DND-41 (cell line): ENCODE measurements around the gene OR6C4.

Experiments
- ATAC-seq: fragments of 200-7000 bp; cut with Tn5 transposase; 3 replicates; pipeline ENCODE4 v1.9.1; 2021; ENCODE audit warnings: low read depth; ENCODE audit not compliant: insufficient read depth
- DNase-seq: peaks from one replicate; pipeline ENCODE4 v3.0.0-alpha.2; 2020
- H2AFZ ChIP-seq: 2 replicates; pipeline ENCODE4 v1.6.0; 2012; ENCODE audit warnings: low read depth, low read length
- H3K27ac ChIP-seq: 2 replicates; pipeline ENCODE4 v1.5.1; 2012; ENCODE audit warnings: low read length, inconsistent platforms
- H3K27me3 ChIP-seq: fragments of 200-600 bp; sonication (generic); 2 replicates; pipeline ENCODE4 v1.6.0; 2012; ENCODE audit warnings: low read length, mild to moderate bottlenecking, inconsistent platforms; ENCODE audit not compliant: insufficient read depth, poor library complexity
- H3K36me3 ChIP-seq: 2 replicates; pipeline ENCODE4 v1.5.1; 2012; ENCODE audit warnings: low read length, inconsistent platforms; ENCODE audit not compliant: insufficient read depth
- H3K4me1 ChIP-seq: 2 replicates; pipeline ENCODE4 v1.5.1; 2012; ENCODE audit warnings: mild to moderate bottlenecking, low read length; ENCODE audit not compliant: insufficient read depth
- H3K4me2 ChIP-seq: 2 replicates; pipeline ENCODE4 v1.6.0; 2012; ENCODE audit warnings: mild to moderate bottlenecking, moderate library complexity, low read length, inconsistent platforms; ENCODE audit not compliant: insufficient read depth
- H3K4me3 ChIP-seq, 2 experiments: fragments of 200-600 bp in 1 of 2; shearing (Covaris generic) in 1 of 2; 2 replicates each; pipeline ENCODE4 v1.5.1; 2012 to 2016; ENCODE audit warnings: inconsistent platforms in 2 of 2, low read length in 2 of 2, mild to moderate bottlenecking in 2 of 2, low read depth in 1 of 2, moderate library complexity in 1 of 2
- H3K79me2 ChIP-seq: 2 replicates; pipeline ENCODE4 v1.6.0; 2012; ENCODE audit warnings: low read length, inconsistent platforms; ENCODE audit not compliant: insufficient read depth
- H3K9ac ChIP-seq: 2 replicates; pipeline ENCODE4 v1.6.0; 2012; ENCODE audit warnings: low read depth, mild to moderate bottlenecking, inconsistent platforms, low read length, moderate library complexity
- H3K9me3 ChIP-seq: 2 replicates; pipeline ENCODE4 v1.5.1; 2012; ENCODE audit warnings: low read length, moderate library complexity, mild to moderate bottlenecking, inconsistent platforms; ENCODE audit not compliant: insufficient read depth, severe bottlenecking
- H4K20me1 ChIP-seq: 2 replicates; pipeline ENCODE4 v1.6.0; 2012; ENCODE audit warnings: low read length; ENCODE audit not compliant: insufficient read depth
- CTCF ChIP-seq: IDR thresholded peaks from 2 replicates; pipeline ENCODE4 v1.5.1; 2012; ENCODE audit warnings: borderline replicate concordance, low read length, moderate library complexity, mild to moderate bottlenecking; ENCODE audit not compliant: poor library complexity, severe bottlenecking; ENCODE audit errors: extremely low read depth
- EZH2 ChIP-seq: IDR thresholded peaks from 3 replicates; pipeline ENCODE4 v1.6.1; 2012; ENCODE audit warnings: borderline replicate concordance, low read depth, mild to moderate bottlenecking, moderate library complexity, low read length, inconsistent platforms; ENCODE audit not compliant: severe bottlenecking

Gene OR6C4

DNA sequence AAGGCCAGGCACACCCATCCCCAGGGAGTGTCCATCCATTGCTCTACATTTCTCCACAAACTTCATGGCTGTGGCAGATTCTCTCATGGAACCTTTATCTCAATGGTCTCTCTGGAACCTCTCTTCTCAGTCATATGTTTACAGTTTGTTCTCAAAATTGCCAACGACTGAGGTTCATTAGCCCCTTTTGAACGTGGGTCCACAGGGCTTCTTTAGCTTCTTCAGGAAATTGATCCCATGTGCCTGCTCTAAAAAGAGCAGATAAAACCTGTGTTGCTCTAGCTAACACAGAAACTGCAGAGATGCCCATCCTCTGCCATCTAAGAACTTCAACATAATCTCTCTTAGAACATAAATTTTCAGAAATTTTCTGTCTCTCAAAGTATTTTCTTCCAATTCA is at the start of gene OR6C4:
TSS of gene OR6C4 (plus strand) at position 301 of the 400 bp plus-strand sequence. CDS start 1,625 bp downstream, outside the sequence.
- no peak for ATAC-seq
- Histone ChIP-seq H3K4me2 (no peak within 1 kb of the TSS), H2AFZ (no peak within 1 kb of the TSS), H3K4me3 (no peak within 1 kb of the TSS), H3K4me1 (no peaks in the 10 kb centered on the region), H3K36me3 (no peaks in the 10 kb centered on the region), H3K27me3 (peaks cover 5% of the 10 kb centered on the region), H3K9ac (no peak within 1 kb of the TSS), H4K20me1 (no peaks in the 10 kb centered on the region), H3K27ac (no peak within 1 kb of the TSS), H3K9me3 (no peaks in the 10 kb centered on the region), H3K79me2 (no peaks in the 10 kb centered on the region)
- DNase-seq, result no peak
- no peak for TF ChIP-seq CTCF
- no peak for TF ChIP-seq EZH2

DNA sequence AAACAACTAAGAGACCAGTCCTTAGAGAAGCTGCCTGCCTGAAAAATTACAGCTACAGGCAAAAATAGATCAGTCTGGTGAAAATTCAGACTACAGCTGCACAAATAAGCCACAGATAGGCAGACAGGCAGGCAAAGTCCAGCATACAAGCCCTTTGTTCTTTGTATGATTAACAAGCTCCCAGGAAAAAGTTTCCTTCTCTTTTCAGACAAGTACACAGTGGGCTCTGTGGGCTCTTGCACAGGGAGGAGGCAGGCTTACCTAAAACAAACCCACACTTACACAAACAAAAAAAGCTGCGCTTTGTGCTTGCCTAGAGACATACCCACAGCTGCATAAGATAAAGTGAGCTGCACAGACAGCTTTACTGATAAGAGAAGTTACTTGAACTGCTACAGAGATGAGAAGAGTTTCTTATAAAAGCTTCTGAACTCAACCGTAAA is 49.6 kb upstream of the OR6C4 start:
- no peak overlapping the region for H3K27ac ChIP-seq
- peaks cover 7% of the 10 kb centered on the region for H3K27me3 ChIP-seq
- H3K4me3 ChIP-seq, result no peak overlapping the region
- H3K4me2 ChIP-seq, result no peak overlapping the region
- H3K79me2 ChIP-seq, result no peaks in the 10 kb centered on the region
- H3K36me3 ChIP-seq, result no peaks in the 10 kb centered on the region
- H3K4me1 ChIP-seq, result no peaks in the 10 kb centered on the region
- H3K9me3 ChIP-seq, result no peaks in the 10 kb centered on the region
- DNase-seq (no peak), ATAC-seq (no peak)
- no peak overlapping the region for H3K9ac ChIP-seq
- no peaks in the 10 kb centered on the region for H4K20me1 ChIP-seq
- TF ChIP-seq EZH2 (no peak), CTCF (no peak)
- H2AFZ ChIP-seq, result no peak overlapping the region

DNA sequence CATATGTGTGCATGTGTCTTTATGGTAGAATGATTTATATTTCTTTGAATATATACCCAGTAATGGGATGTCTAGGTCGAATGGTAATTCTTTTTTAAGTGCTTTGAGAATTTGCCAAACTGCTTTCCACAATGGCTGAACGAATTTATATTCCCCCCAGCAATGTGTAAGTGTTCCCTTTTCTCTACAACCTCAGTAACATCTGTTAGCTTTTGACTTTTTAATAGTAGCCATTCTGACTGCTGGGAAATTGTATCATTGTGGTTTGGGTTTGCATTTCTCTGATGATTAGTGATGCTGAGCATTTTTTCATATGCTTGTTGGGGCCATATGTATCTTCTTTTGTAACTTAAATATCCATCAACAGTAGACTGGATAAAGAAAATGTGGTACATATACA is 47.8 kb upstream of the OR6C4 start:
- TF ChIP-seq CTCF, result no peak
- TF ChIP-seq EZH2, result no peak
- Histone ChIP-seq H3K4me1 (no peaks in the 10 kb centered on the region), H3K27me3 (peaks cover 7% of the 10 kb centered on the region), H4K20me1 (no peaks in the 10 kb centered on the region), H3K9me3 (no peaks in the 10 kb centered on the region), H3K27ac (no peak overlapping the region), H3K9ac (no peak overlapping the region), H3K79me2 (no peaks in the 10 kb centered on the region), H3K36me3 (no peaks in the 10 kb centered on the region), H3K4me3 (no peak overlapping the region), H2AFZ (no peak overlapping the region), H3K4me2 (no peak overlapping the region)
- ATAC-seq, result no peak
- no peak for DNase-seq

DNA sequence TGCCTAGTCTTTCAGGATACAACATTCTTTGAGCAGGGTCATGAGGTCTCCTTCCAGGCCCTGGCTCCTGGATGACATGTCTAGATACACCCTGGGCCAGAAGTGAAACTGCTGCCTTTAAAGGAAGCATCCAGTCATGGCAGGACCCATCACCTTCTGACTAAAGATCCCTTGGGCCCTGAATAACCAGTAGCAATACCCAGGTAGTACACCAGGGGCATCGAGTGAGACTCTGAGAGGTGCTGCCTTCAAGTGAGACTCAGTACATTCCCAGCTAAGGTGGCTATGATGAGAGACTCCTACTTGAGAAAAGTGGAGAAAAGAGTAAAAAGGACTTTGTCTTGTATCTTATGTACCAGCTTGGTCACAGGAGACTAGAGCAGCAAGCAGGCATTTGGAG is 33.7 kb upstream of the OR6C4 start:
- no peak overlapping the region for H3K4me2 ChIP-seq
- TF ChIP-seq CTCF, result peak; percentile 23
- no peak for TF ChIP-seq EZH2
- H4K20me1 ChIP-seq, result no peaks in the 10 kb centered on the region
- no peaks in the 10 kb centered on the region for H3K79me2 ChIP-seq
- H3K27ac ChIP-seq, result no peak overlapping the region
- ATAC-seq (no peak), DNase-seq (no peak)
- H3K9ac ChIP-seq, result no peak overlapping the region
- H3K4me3 ChIP-seq, result no peak overlapping the region
- no peak overlapping the region for H2AFZ ChIP-seq
- H3K9me3 ChIP-seq, result no peaks in the 10 kb centered on the region
- no peaks in the 10 kb centered on the region for H3K27me3 ChIP-seq
- H3K36me3 ChIP-seq, result no peaks in the 10 kb centered on the region
- no peaks in the 10 kb centered on the region for H3K4me1 ChIP-seq
